Right atrium auricular region (tissue), 2 donors: ENCODE measurements around the gene GRHL3. TPM values are rescaled to one million over a fixed set of nuclear protein-coding genes. Genes with fewer than 3 reads are reported as not detected.

Source experiments
- DNase-seq: peaks from one replicate; pipeline ENCODE4 v3.0.0-alpha.2; 2019; ENCODE audit warnings: low spot score
- H3K27ac ChIP-seq, 2 donors: fragments of 200-600 bp; sonication (generic); 1 replicate in 1 of 2; 2 replicates in 1 of 2; pipeline ENCODE4 v1.5.1; 2016 to 2019
- H3K27me3 ChIP-seq, 2 donors: fragments of 200-600 bp; sonication (generic); one replicate each; pipeline versions ENCODE4 v1.5.1 to v1.6.0; 2017 to 2019
- H3K36me3 ChIP-seq: fragments of 200-600 bp; sonication (generic); one replicate; pipeline ENCODE4 v1.5.1; 2016
- H3K4me1 ChIP-seq, 2 donors: fragments of 200-600 bp; sonication (generic); one replicate each; pipeline versions ENCODE4 v1.5.1 to v1.6.0; 2017 to 2019
- H3K4me3 ChIP-seq, 2 donors: fragments of 200-600 bp; sonication (generic); 1 replicate in 1 of 2; 2 replicates in 1 of 2; pipeline ENCODE4 v1.5.1; 2017 to 2019; ENCODE audit warnings: mild to moderate bottlenecking in 1 of 2, moderate library complexity in 1 of 2
- H3K9me3 ChIP-seq, 2 donors: fragments of 200-600 bp; sonication (generic); one replicate each; pipeline ENCODE4 v1.5.1; 2019
- CTCF ChIP-seq, 2 donors: fragments of 200-600 bp; sonication (generic); IDR thresholded peaks; one replicate each; pipeline ENCODE4 v1.5.1; 2019; ENCODE audit warnings: antibody characterized with exemption in 2 of 2
- total RNA-seq, 2 donors: library from RNA; depleted of rRNA; stranded (reverse); fragments of >200 nt; gene quantifications; one replicate each; pipeline ENCODE4 v1.1.0, GENCODE V29; 2016

GRHL3 gene
- total RNA-seq, 2 donors from 2014 or later, result 0.24 TPM; not detected in 1

GRCh38 chr1:24294716-24295371, 24.3 kb upstream of the GRHL3 start:
- no peak for TF ChIP-seq CTCF (IDR thresholded peaks at IDR 0.05)
- Histone ChIP-seq H3K4me1 (peaks cover 0 to 4% of the 10 kb centered on the region in 2 donors), H3K4me3 (no peak overlapping the region), H3K36me3 (no peaks in the 10 kb centered on the region), H3K27me3 (no peaks in the 10 kb centered on the region), H3K9me3 (no peaks in the 10 kb centered on the region), H3K27ac (peak overlapping the region in 1 of 2 donors; percentile 12)
- peak; percentile 89 for DNase-seq

- no peaks in the 10 kb centered on the region for H3K36me3 ChIP-seq
- no peak for TF ChIP-seq CTCF (IDR thresholded peaks at IDR 0.05)
- no peak for DNase-seq
- H3K4me3 ChIP-seq, result no peak overlapping the region
- H3K4me1 ChIP-seq, result no peaks in the 10 kb centered on the region
- no peak overlapping the region for H3K27ac ChIP-seq
- H3K9me3 ChIP-seq, result no peaks in the 10 kb centered on the region
- H3K27me3 ChIP-seq, result no peaks in the 10 kb centered on the region
These were observed 23.6 kb upstream of the GRHL3 start for GRCh38 chr1:24295535-24295934.

- Histone ChIP-seq H3K9me3 (no peaks in the 10 kb centered on the region), H3K4me1 (no peaks in the 10 kb centered on the region), H3K4me3 (no peak overlapping the region), H3K36me3 (no peaks in the 10 kb centered on the region), H3K27me3 (no peaks in the 10 kb centered on the region), H3K27ac (no peak overlapping the region)
- TF ChIP-seq CTCF (IDR thresholded peaks at IDR 0.05), result no peak
- DNase-seq, result no peak
These were observed 21.8 kb upstream of the GRHL3 start for GRCh38 chr1:24297187-24297851.

- Histone ChIP-seq H3K9me3 (no peaks in the 10 kb centered on the region), H3K36me3 (no peaks in the 10 kb centered on the region), H3K4me3 (no peak overlapping the region), H3K4me1 (no peaks in the 10 kb centered on the region), H3K27ac (no peak overlapping the region), H3K27me3 (no peaks in the 10 kb centered on the region)
- TF ChIP-seq CTCF (IDR thresholded peaks at IDR 0.05), result no peak
- no peak for DNase-seq
These were observed 21.3 kb upstream of the GRHL3 start for GRCh38 chr1:24297852-24298232.

- H3K4me1 ChIP-seq, result no peaks in the 10 kb centered on the region
- H3K9me3 ChIP-seq, result no peaks in the 10 kb centered on the region
- no peak for TF ChIP-seq CTCF (IDR thresholded peaks at IDR 0.05)
- H3K4me3 ChIP-seq, result no peak overlapping the region
- DNase-seq, result no peak
- H3K27me3 ChIP-seq, result no peaks in the 10 kb centered on the region
- no peak overlapping the region for H3K27ac ChIP-seq
- no peaks in the 10 kb centered on the region for H3K36me3 ChIP-seq
These were observed 20.6 kb upstream of the GRHL3 start for GRCh38 chr1:24298606-24299005.
